H1 (cell line): ENCODE measurements around the gene CPPED1. TPM values are rescaled to one million over a fixed set of nuclear protein-coding genes. Genes with fewer than 3 reads are reported as not detected.

Source experiments
- CTCF ChIA-PET: fragments of 300-600 bp; sonication (Branson Sonifier 250); formaldehyde crosslinking; loops from one replicate; lab custom pipeline; 2021; ENCODE audit not compliant: partially characterized antibody; lab: Charles Lee
- POLR2A ChIA-PET: fragments of 300-600 bp; sonication (Branson Sonifier 250); formaldehyde crosslinking; loops from one replicate; lab custom pipeline; 2021; ENCODE audit warnings: inconsistent platforms; ENCODE audit not compliant: partially characterized antibody; lab: Charles Lee
- DNase-seq, 2 experiments: peaks; one replicate each; pipeline versions ENCODE4 v3.0.0 to v3.0.0-alpha.2; 2010 to 2022; ENCODE audit warnings: low spot score in 2 of 2, low read depth in 1 of 2, mixed read lengths in 1 of 2
- FAIRE-seq: peaks from 2 replicates; lab custom pipeline; 2011; peaks lifted over from hg19 to GRCh38; lab: Jason Lieb, UNC
- H2AFZ ChIP-seq: 2 replicates; pipeline ENCODE4 v1.8.1; 2012; ENCODE audit warnings: low read length, inconsistent platforms
- H2AK5ac ChIP-seq: 2 replicates; pipeline ENCODE4 v1.6.1; 2013; ENCODE audit warnings: low read depth, low read length
- H2BK120ac ChIP-seq: replicated peaks from 2 replicates; pipeline ENCODE3; 2013; ENCODE audit warnings: low read depth, low read length, inconsistent platforms
- H2BK12ac ChIP-seq: 2 replicates; pipeline ENCODE4 v1.6.1; 2013; ENCODE audit warnings: low read depth, low read length
- H2BK15ac ChIP-seq: 2 replicates; pipeline ENCODE4 v1.6.1; 2013; ENCODE audit warnings: low read length
- H2BK20ac ChIP-seq: 2 replicates; pipeline ENCODE4 v1.6.1; 2013; ENCODE audit warnings: low read length
- H2BK5ac ChIP-seq: 2 replicates; pipeline ENCODE4 v1.6.1; 2013; ENCODE audit warnings: low read depth, low read length
- H3K14ac ChIP-seq: 2 replicates; pipeline ENCODE4 v1.6.1; 2013; ENCODE audit warnings: inconsistent platforms; ENCODE audit not compliant: insufficient read length
- H3K18ac ChIP-seq: 2 replicates; pipeline ENCODE4 v1.6.1; 2013; ENCODE audit warnings: low read length; ENCODE audit errors: extremely low read depth
- H3K23ac ChIP-seq: 2 replicates; pipeline ENCODE4 v1.6.1; 2013; ENCODE audit warnings: inconsistent platforms; ENCODE audit not compliant: insufficient read length
- H3K23me2 ChIP-seq: 2 replicates; pipeline ENCODE4 v1.6.1; 2013; ENCODE audit warnings: low read depth, low read length
- H3K27ac ChIP-seq: 2 replicates; pipeline ENCODE4 v1.6.1; 2011; ENCODE audit warnings: low read depth, low read length, inconsistent platforms
- H3K27me3 ChIP-seq, 4 experiments: replicated peaks in 1 of 4; 1 replicate in 1 of 4; 2 replicates in 3 of 4; pipeline versions ENCODE4 v1.6.1 to v1.8.1; 2011 to 2013; ENCODE audit warnings: low read length in 3 of 4, mild to moderate bottlenecking in 3 of 4, inconsistent platforms in 2 of 4, mixed read lengths in 2 of 4, moderate library complexity in 1 of 4; ENCODE audit not compliant: control insufficient read depth in 3 of 4, insufficient read depth in 3 of 4; ENCODE audit errors: extremely low read depth in 1 of 4
- H3K36me3 ChIP-seq, 4 experiments: 2 replicates each; pipeline versions ENCODE4 v1.6.1 to v1.8.1; 2011 to 2013; ENCODE audit warnings: mild to moderate bottlenecking in 4 of 4, low read length in 3 of 4, moderate library complexity in 2 of 4, control low read depth in 1 of 4, inconsistent platforms in 1 of 4; ENCODE audit not compliant: insufficient read depth in 4 of 4, control insufficient read depth in 2 of 4
- H3K4ac ChIP-seq: replicated peaks from 2 replicates; pipeline ENCODE3; 2013; ENCODE audit warnings: low read length, low read depth, mixed read lengths, inconsistent platforms; ENCODE audit not compliant: insufficient read length
- H3K4me1 ChIP-seq, 4 experiments: replicated peaks in 1 of 4; 1 replicate in 1 of 4; 2 replicates in 3 of 4; pipeline versions ENCODE4 v1.6.1 to v1.8.1; 2011 to 2013; ENCODE audit warnings: low read length in 3 of 4, inconsistent platforms in 2 of 4, mixed read lengths in 1 of 4; ENCODE audit not compliant: insufficient read depth in 4 of 4, control insufficient read depth in 3 of 4
- H3K4me2 ChIP-seq, 2 experiments: 2 replicates each; pipeline versions ENCODE4 v1.6.1 to v1.8.1; 2011 to 2013; ENCODE audit warnings: low read depth in 2 of 2, low read length in 2 of 2, control low read depth in 1 of 2, inconsistent platforms in 1 of 2, mild to moderate bottlenecking in 1 of 2; ENCODE audit not compliant: insufficient read depth in 1 of 2
- H3K4me3 ChIP-seq, 4 experiments: fragments of 200-600, 300-600 bp in 1 of 4; sonication (generic), shearing (Covaris generic), sonication (Bioruptor Twin) in 1 of 4; 2 replicates each; pipeline versions ENCODE4 v1.5.1 to v1.8.1; 2011 to 2016; ENCODE audit warnings: low read length in 4 of 4, low read depth in 3 of 4, control low read depth in 2 of 4, inconsistent platforms in 2 of 4, mild to moderate bottlenecking in 2 of 4, mixed read lengths in 1 of 4, moderate library complexity in 1 of 4; ENCODE audit not compliant: insufficient read depth in 2 of 4; ENCODE audit errors: extremely low read depth in 1 of 4
- H3K56ac ChIP-seq: replicated peaks from 2 replicates; pipeline ENCODE3; 2013; ENCODE audit warnings: low read depth, mild to moderate bottlenecking, mixed read lengths, low read length, inconsistent platforms; ENCODE audit not compliant: insufficient read length
- H3K79me1 ChIP-seq: 2 replicates; pipeline ENCODE4 v1.6.1; 2013; ENCODE audit warnings: low read depth, low read length, control low read depth
- H3K79me2 ChIP-seq, 2 experiments: 2 replicates each; pipeline versions ENCODE4 v1.6.1 to v1.8.1; 2012 to 2013; ENCODE audit warnings: low read length in 2 of 2, mild to moderate bottlenecking in 2 of 2, inconsistent platforms in 1 of 2; ENCODE audit not compliant: insufficient read depth in 2 of 2, control insufficient read depth in 1 of 2
- H3K9ac ChIP-seq, 4 experiments: replicated peaks in 1 of 4; 1 replicate in 1 of 4; 2 replicates in 3 of 4; pipeline versions ENCODE4 v1.6.1 to v1.8.1; 2011 to 2013; ENCODE audit warnings: low read depth in 3 of 4, low read length in 3 of 4, control low read depth in 2 of 4, mild to moderate bottlenecking in 2 of 4, moderate library complexity in 2 of 4, inconsistent platforms in 1 of 4; ENCODE audit errors: extremely low read depth in 1 of 4
- H3K9me3 ChIP-seq, 2 experiments: 2 replicates each; pipeline versions ENCODE4 v1.6.1 to v1.8.1; 2012 to 2013; ENCODE audit warnings: mild to moderate bottlenecking in 2 of 2, moderate library complexity in 2 of 2, control low read depth in 1 of 2, inconsistent platforms in 1 of 2, low read depth in 1 of 2, low read length in 1 of 2, mixed read lengths in 1 of 2; ENCODE audit not compliant: insufficient read depth in 2 of 2
- H4K20me1 ChIP-seq, 2 experiments: replicated peaks in 1 of 2; 2 replicates each; pipeline versions ENCODE3 to v1.8.1; 2011 to 2013; ENCODE audit warnings: inconsistent platforms in 2 of 2, low read length in 2 of 2, mild to moderate bottlenecking in 1 of 2; ENCODE audit not compliant: insufficient read depth in 2 of 2, control insufficient read depth in 1 of 2
- H4K5ac ChIP-seq: 2 replicates; pipeline ENCODE4 v1.6.1; 2013; ENCODE audit warnings: low read length, low read depth, mixed read lengths, inconsistent platforms; ENCODE audit not compliant: insufficient read length
- H4K8ac ChIP-seq: 2 replicates; pipeline ENCODE4 v1.8.0; 2013; ENCODE audit warnings: mild to moderate bottlenecking, moderate library complexity, low read length, inconsistent platforms; ENCODE audit not compliant: insufficient read depth; ENCODE audit errors: extremely low read depth
- H4K91ac ChIP-seq: replicated peaks from 2 replicates; pipeline ENCODE3; 2013; ENCODE audit warnings: low read length, mixed read lengths, inconsistent platforms; ENCODE audit not compliant: insufficient read length
- BACH1 ChIP-seq: IDR thresholded peaks from 2 replicates; pipeline ENCODE4 v1.6.1; 2012; ENCODE audit warnings: low read length, improper control_type of control experiment
- BRCA1 ChIP-seq: IDR thresholded peaks from 2 replicates; pipeline ENCODE4 v1.6.1; 2012; ENCODE audit warnings: low read depth, low read length, improper control_type of control experiment
- EGR1 ChIP-seq: IDR thresholded peaks from 2 replicates; pipeline ENCODE4 v1.6.1; 2011; ENCODE audit warnings: low read depth, low read length, borderline replicate concordance
- MAX ChIP-seq: IDR thresholded peaks from 2 replicates; pipeline ENCODE4 v1.6.1; 2012; ENCODE audit warnings: inconsistent platforms
- POU5F1 ChIP-seq: IDR thresholded peaks from 2 replicates; pipeline ENCODE4 v1.6.1; 2011; ENCODE audit warnings: low read depth, mild to moderate bottlenecking, low read length, moderate library complexity
- RAD21 ChIP-seq, 2 experiments: IDR thresholded peaks in 1 of 2; conservative IDR thresholded peaks in 1 of 2; 2 replicates each; pipeline ENCODE4 v1.6.1; 2011; ENCODE audit warnings: low read depth in 2 of 2, low read length in 2 of 2, improper control_type of control experiment in 1 of 2, inconsistent platforms in 1 of 2, mild to moderate bottlenecking in 1 of 2, moderate library complexity in 1 of 2
- RFX5 ChIP-seq: IDR thresholded peaks from 2 replicates; pipeline ENCODE4 v1.6.1; 2011; ENCODE audit warnings: low read depth, low read length, improper control_type of control experiment, borderline replicate concordance
- RNF2 ChIP-seq: fragments of 200-900, 300-1000 bp; sonication (generic); IDR thresholded peaks from 2 replicates; pipeline ENCODE4 v1.7.1; 2016; ENCODE audit warnings: borderline replicate concordance, low read depth, mild to moderate bottlenecking, antibody characterized with exemption, low read length; ENCODE audit not compliant: poor library complexity, severe bottlenecking; ENCODE audit errors: missing control alignments
- RXRA ChIP-seq: IDR thresholded peaks from 2 replicates; pipeline ENCODE4 v1.6.1; 2011; ENCODE audit warnings: low read depth, mild to moderate bottlenecking, low read length, moderate library complexity; ENCODE audit not compliant: insufficient read depth
- SAP30 ChIP-seq: fragments of 300-600 bp; sonication (generic); IDR thresholded peaks from 2 replicates; pipeline ENCODE4 v1.7.1; 2012; ENCODE audit warnings: low read length, moderate library complexity, mild to moderate bottlenecking, inconsistent platforms; ENCODE audit not compliant: insufficient read depth, insufficient replicate concordance
- TAF7 ChIP-seq: optimal IDR thresholded peaks from 2 replicates; pipeline ENCODE3; 2011; ENCODE audit warnings: low read depth, mild to moderate bottlenecking, inconsistent platforms, low read length, moderate library complexity, borderline replicate concordance
- WGBS, 2 experiments: shearing (Covaris generic) in 1 of 2; methylation state at CpG; one replicate each; pipeline versions ENCODE4 v1.1.6 to v1.1.7; 2013 to 2015; ENCODE audit warnings: low lambda C conversion rate in 2 of 2, mixed read lengths in 2 of 2, inconsistent platforms in 1 of 2, low coverage in 1 of 2, missing lambda C conversion rate in 1 of 2; ENCODE audit not compliant: insufficient replicate concordance in 2 of 2, insufficient coverage in 1 of 2, insufficient read length in 1 of 2; ENCODE audit errors: extremely low coverage in 1 of 2, missing lambda C conversion rate in 1 of 2; 5-methylcytosine and 5-hydroxymethylcytosine counted together
- polyA plus RNA-seq, 7 experiments: library from polyadenylated mRNA; depleted of rRNA in 3 of 7; stranded (reverse) in 5 of 7; unstranded in 2 of 7; fragments of >200 nt in 5 of 7; fragments of 200-250 nt in 2 of 7; gene quantifications; 1 replicate in 5 of 7; 2 replicates in 1 of 7; 4 replicates in 1 of 7; pipeline versions ENCODE4 v1.2.1 to v1.2.3, GENCODE V29; 2011 to 2013; ENCODE audit warnings: missing spikeins in 2 of 7, mixed read lengths in 2 of 7
- total RNA-seq: library from RNA; stranded (reverse); fragmentation: NEBNext Ultra II Directional; extraction: Animal tissue kit (Norgen Biotek cat#: 25700); gene quantifications from 2 replicates; pipeline ENCODE4 v1.2.1, GENCODE V29; 2021
- TF ChIP-seq, protein P1 (sequence below): IDR thresholded peaks from 2 replicates; pipeline ENCODE4 v1.6.1; 2012; ENCODE audit warnings: low read length, inconsistent platforms

CPPED1 gene
- total and polyA plus RNA-seq, 2 of the 8 experiments (the other 6 are each of a cell fraction or from before 2014, with no cell fraction given) = 3.5 to 11.2 TPM

DNA sequence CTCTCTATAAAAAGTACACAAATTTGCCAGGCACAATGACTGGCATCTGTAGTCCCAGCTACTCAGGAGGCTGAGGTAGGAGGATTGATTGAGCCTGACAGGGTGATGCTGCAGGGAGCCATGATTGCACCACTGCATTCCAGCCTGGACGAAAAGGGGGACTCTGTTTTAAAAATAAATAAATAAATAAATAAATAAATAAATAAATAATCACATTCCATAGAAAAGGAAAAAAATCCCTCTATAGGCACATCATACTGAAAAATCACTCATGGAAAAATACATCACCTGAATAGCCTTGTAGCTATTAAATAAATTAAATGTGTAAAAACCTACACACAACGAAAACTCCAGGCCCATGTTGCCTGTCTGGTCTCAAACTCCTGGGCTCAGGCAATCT lies 56.4 kb downstream of the CPPED1 start:
- 89% methylated on average over 2 of the region's 2 CpGs; no CpG with 5 or more reads in 1 of the 2 experiments for WGBS, 2 experiments
- Histone ChIP-seq H3K27me3 (no peaks in the 10 kb centered on the region), H3K4me2 (no peak overlapping the region), H3K56ac (no peak overlapping the region), H3K79me2 (no peaks in the 10 kb centered on the region), H2AFZ (no peak overlapping the region), H2BK12ac (no peak overlapping the region), H4K5ac (no peak overlapping the region), H4K91ac (no peak overlapping the region), H3K27ac (no peak overlapping the region), H4K20me1 (peaks cover 0 to 2% of the 10 kb centered on the region in 2 experiments), H3K4ac (no peak overlapping the region), H3K36me3 (no peaks in the 10 kb centered on the region), H3K9me3 (0 out of 4 replicates have a peak, but pooled peaks cover 0 to 3% of the 10 kb centered on the region in 2 experiments), H3K79me1 (no peaks in the 10 kb centered on the region), H2AK5ac (no peak overlapping the region), H3K9ac (no peak overlapping the region), H2BK5ac (no peak overlapping the region), H3K23ac (no peak overlapping the region), H3K23me2 (no peaks in the 10 kb centered on the region), H3K18ac (no peak overlapping the region), H3K4me3 (no peak overlapping the region), H2BK20ac (no peak overlapping the region), H3K14ac (no peak overlapping the region), H2BK120ac (no peak overlapping the region), H4K8ac (no peak overlapping the region), H3K4me1 (no peaks in the 10 kb centered on the region), H2BK15ac (no peak overlapping the region)
- DNase-seq (no peak), FAIRE-seq (no peak)
- CTCF ChIA-PET = no interaction called here
- POLR2A ChIA-PET = no interaction called here
- TF ChIP-seq RAD21 (IDR thresholded peaks at IDR 0.05 in 1 of 2, conservative IDR thresholded peaks at IDR 0.05 in 1 of 2; ENCODE audit: low read depth in 2 of 2, low read length in 2 of 2) = no peak
- TF ChIP-seq POU5F1 = no peak
- no peak for TF ChIP-seq BACH1
- TF ChIP-seq, protein P1, sequence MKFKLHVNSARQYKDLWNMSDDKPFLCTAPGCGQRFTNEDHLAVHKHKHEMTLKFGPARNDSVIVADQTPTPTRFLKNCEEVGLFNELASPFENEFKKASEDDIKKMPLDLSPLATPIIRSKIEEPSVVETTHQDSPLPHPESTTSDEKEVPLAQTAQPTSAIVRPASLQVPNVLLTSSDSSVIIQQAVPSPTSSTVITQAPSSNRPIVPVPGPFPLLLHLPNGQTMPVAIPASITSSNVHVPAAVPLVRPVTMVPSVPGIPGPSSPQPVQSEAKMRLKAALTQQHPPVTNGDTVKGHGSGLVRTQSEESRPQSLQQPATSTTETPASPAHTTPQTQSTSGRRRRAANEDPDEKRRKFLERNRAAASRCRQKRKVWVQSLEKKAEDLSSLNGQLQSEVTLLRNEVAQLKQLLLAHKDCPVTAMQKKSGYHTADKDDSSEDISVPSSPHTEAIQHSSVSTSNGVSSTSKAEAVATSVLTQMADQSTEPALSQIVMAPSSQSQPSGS = no peak
- no peak for TF ChIP-seq RNF2
- no peak for TF ChIP-seq RFX5
- TF ChIP-seq SAP30 = no peak
- TF ChIP-seq EGR1 = no peak
- TF ChIP-seq BRCA1 = no peak
- TF ChIP-seq RXRA = no peak
- TF ChIP-seq TAF7 = no peak
- TF ChIP-seq MAX = no peak
